Gastrocnemius medialis (tissue), 4 donors: Measurements from ENCODE around the gene C7orf33.

ENCODE experiments used
- CTCF ChIP-seq, 5 experiments: fragments of 450-650 bp in 3 of 5; fragments of 200-600 bp in 2 of 5; sonication (generic) in 2 of 5; IDR thresholded peaks in 4 of 5; conservative IDR thresholded peaks in 1 of 5; 1 replicate in 4 of 5; 2 replicates in 1 of 5; pipeline ENCODE4 v1.5.1; 2016 to 2019; ENCODE audit warnings: antibody characterized with exemption in 5 of 5, mild to moderate bottlenecking in 3 of 5, moderate library complexity in 3 of 5
- POLR2A ChIP-seq, 2 donors: fragments of 450-650 bp; IDR thresholded peaks; one replicate each; pipeline ENCODE4 v1.6.1; 2017; ENCODE audit warnings: antibody characterized with exemption in 2 of 2, mild to moderate bottlenecking in 2 of 2, moderate library complexity in 2 of 2

GRCh38 chr7:148589640-148590039 is 926 bp upstream of the C7orf33 start:
- TF ChIP-seq CTCF (IDR thresholded peaks at IDR 0.05 in 4 of 5, conservative IDR thresholded peaks at IDR 0.05 in 1 of 5) (no peak), POLR2A (IDR thresholded peaks at IDR 0.05) (no peak)
